Measurements from ENCODE around the gene ACCS. TPM values are rescaled to one million over a fixed set of nuclear protein-coding genes. Genes with fewer than 3 reads are reported as not detected.
A peak's percentile ranks its signal among the peaks of the same experiment; 100 is the strongest.

Gene ACCS
- total and polyA plus RNA-seq, 9 of the 15 experiments (the other 6 are each of a cell fraction or from before 2014, with no cell fraction given) = 4.2 to 25.9 (median 16.3) TPM

GRCh38 chr11:44095506-44096359, 29.7 kb downstream of the ACCS start, which contains the start of gene EXT2 (continued):
- no peak for TF ChIP-seq ARID3A (IDR thresholded peaks at IDR 0.05; ENCODE audit: borderline replicate concordance, low read depth, low read length)
- no peak for TF ChIP-seq SIRT6 (IDR thresholded peaks at IDR 0.05; ENCODE audit: low read depth, low read length)
- TF ChIP-seq COPS2 (conservative IDR thresholded peaks at IDR 0.05) = no peak
- TF ChIP-seq LARP7 (IDR thresholded peaks at IDR 0.05) = no peak
- TF ChIP-seq TOE1 (IDR thresholded peaks at IDR 0.05; ENCODE audit: borderline replicate concordance) = no peak
- no peak for TF ChIP-seq TOE1 (CRISPR knock-in tag; IDR thresholded peaks at IDR 0.05; ENCODE audit: borderline replicate concordance, low read depth)
- TF ChIP-seq RBM17 (IDR thresholded peaks at IDR 0.05; ENCODE audit: borderline replicate concordance, low read depth, low read length) = no peak
- TF ChIP-seq IRF1 (CRISPR knock-in tag; IDR thresholded peaks at IDR 0.05; ENCODE audit: borderline replicate concordance) = no peak
- TF ChIP-seq NKRF (IDR thresholded peaks at IDR 0.05; ENCODE audit: borderline replicate concordance) = no peak
- TF ChIP-seq ZNF41 (CRISPR knock-in tag; conservative IDR thresholded peaks at IDR 0.05) = no peak
- 0 out of 2 replicates have a peak, but pooled peaks have one; percentile 21 for TF ChIP-seq ZBTB33 (CRISPR knock-in tag; IDR thresholded peaks at IDR 0.05)
- no peak for TF ChIP-seq NFYB (IDR thresholded peaks at IDR 0.05; ENCODE audit: extremely low read depth, insufficient read length)
- TF ChIP-seq ZNF395 (CRISPR knock-in tag; IDR thresholded peaks at IDR 0.05) = no peak
- no peak for TF ChIP-seq JUN (IDR thresholded peaks at IDR 0.05; ENCODE audit: borderline replicate concordance, low read depth, low read length)
- TF ChIP-seq JUN (CRISPR knock-in tag; IDR thresholded peaks at IDR 0.05; ENCODE audit: borderline replicate concordance) = no peak
- TF ChIP-seq FOXO4 (CRISPR knock-in tag; IDR thresholded peaks at IDR 0.05) = no peak
